ENCODE data around the gene TNF.
"Not testable (repeated sequence)": the region's sequence is repeated elsewhere in the genome, so short reads cannot be mapped to it uniquely, and the experiment has no call there.

TNF gene

GRCh38 chr6:31582230-31582643 is 6.9 kb downstream of the TNF start, which contains the start of gene LTB:
LTB (minus strand) TSS chr6:31582424; CDS start chr6:31582417, 7 bp downstream.
- TF ChIP-seq CTCF (IDR thresholded peaks at IDR 0.05; ENCODE audit: low read depth, low read length, missing control alignments), result no peak
- H3K4me3 ChIP-seq (ENCODE audit: low read depth, low read length), result peak within 1 kb of the TSS; percentile 87
- no peak for DNase-seq (ENCODE audit: low read depth)

- TF ChIP-seq CTCF (IDR thresholded peaks at IDR 0.05; ENCODE audit: low read depth, low read length, missing control alignments), result peak; percentile 77
- no peak overlapping the region for H3K4me3 ChIP-seq (ENCODE audit: low read depth, low read length)
- DNase-seq (ENCODE audit: low read depth), result no peak
Observed at GRCh38 chr6:31585491-31585890, 10.1 kb downstream of the TNF start.

GRCh38 chr6:31586008-31586407 is 10.6 kb downstream of the TNF start, which contains the start of gene LST1:
LST1 (plus strand) TSS chr6:31586277; CDS start chr6:31587300, 1,023 bp downstream.
- no peak for DNase-seq (ENCODE audit: low read depth)
- TF ChIP-seq CTCF (IDR thresholded peaks at IDR 0.05; ENCODE audit: low read depth, low read length, missing control alignments), result no peak

GRCh38 chr6:31586599-31587281 is 11.4 kb downstream of the TNF start:
- DNase-seq (ENCODE audit: low read depth), result no peak
- no peak overlapping the region; the same call in 1 of the 2 replicates for H3K4me3 ChIP-seq (ENCODE audit: low read depth, low read length)

More at GRCh38 chr6:31586008-31586407, 10.6 kb downstream of the TNF start, which contains the start of gene LST1:
- no peak within 1 kb of the TSS; the same call in 1 of the 2 replicates for H3K4me3 ChIP-seq (ENCODE audit: low read depth, low read length)

GRCh38 chr6:31587791-31588777 is 12.7 kb downstream of the TNF start:
- TF ChIP-seq CTCF (IDR thresholded peaks at IDR 0.05; ENCODE audit: low read depth, low read length, missing control alignments), result no peak
- no peak for DNase-seq (ENCODE audit: low read depth)
- 0 out of 2 replicates have a peak overlapping the region, but pooled peaks have one; percentile 1 for H3K4me3 ChIP-seq (ENCODE audit: low read depth, low read length)

More at GRCh38 chr6:31586599-31587281, 11.4 kb downstream of the TNF start:
- no peak for TF ChIP-seq CTCF (IDR thresholded peaks at IDR 0.05; ENCODE audit: low read depth, low read length, missing control alignments)

- TF ChIP-seq CTCF (IDR thresholded peaks at IDR 0.05; ENCODE audit: low read depth, low read length, missing control alignments), result no peak
- H3K4me3 ChIP-seq (ENCODE audit: low read depth, low read length), result no peak overlapping the region
- DNase-seq (ENCODE audit: low read depth), result no peak
Observed at GRCh38 chr6:31588871-31589650, 13.7 kb downstream of the TNF start.

- DNase-seq (ENCODE audit: low read depth); H3K4me3 ChIP-seq (ENCODE audit: low read depth, low read length): not testable (repeated sequence)
Observed at GRCh38 chr6:31590691-31591090, 15.3 kb downstream of the TNF start.
